GM19193 (cell line): ENCODE measurements around the gene EPN1.

Source experiments
- POLR2A ChIP-seq: IDR thresholded peaks from 4 replicates; pipeline ENCODE4 v1.6.1; 2011; ENCODE audit not compliant: insufficient read depth, insufficient read length; ENCODE audit errors: extremely low read depth

The EPN1 gene

DNA sequence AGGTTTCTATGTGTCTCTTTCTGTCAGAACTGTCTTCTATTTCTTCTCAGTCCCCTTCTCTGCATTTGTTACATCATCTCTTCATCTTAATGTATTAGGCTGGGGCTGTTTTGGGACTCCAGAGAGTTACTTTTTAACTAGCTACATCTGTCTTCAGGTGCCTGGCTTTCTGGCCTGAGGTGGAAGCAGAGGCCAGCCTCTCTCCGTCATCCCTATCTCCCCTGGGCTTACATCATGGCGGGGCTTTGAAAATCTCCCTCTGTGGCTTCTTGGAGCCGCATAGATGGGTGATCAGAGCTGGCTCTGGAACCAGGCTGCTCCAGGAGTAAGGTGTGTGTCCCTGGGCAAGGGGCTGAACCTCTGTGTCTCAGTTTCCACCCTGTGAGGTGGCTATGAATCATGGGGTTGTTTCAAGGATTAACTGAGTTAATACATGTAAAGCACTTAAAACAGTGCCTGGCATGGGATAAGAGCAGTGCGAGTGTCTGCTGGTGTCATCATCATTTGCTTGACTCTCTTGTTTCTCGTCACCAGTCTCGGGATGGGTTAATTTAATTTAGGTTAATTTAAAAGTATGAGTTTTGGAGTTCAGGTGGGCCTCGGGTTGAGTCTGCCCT is 2.0 kb downstream of the EPN1 start:
- no peak for TF ChIP-seq POLR2A

DNA sequence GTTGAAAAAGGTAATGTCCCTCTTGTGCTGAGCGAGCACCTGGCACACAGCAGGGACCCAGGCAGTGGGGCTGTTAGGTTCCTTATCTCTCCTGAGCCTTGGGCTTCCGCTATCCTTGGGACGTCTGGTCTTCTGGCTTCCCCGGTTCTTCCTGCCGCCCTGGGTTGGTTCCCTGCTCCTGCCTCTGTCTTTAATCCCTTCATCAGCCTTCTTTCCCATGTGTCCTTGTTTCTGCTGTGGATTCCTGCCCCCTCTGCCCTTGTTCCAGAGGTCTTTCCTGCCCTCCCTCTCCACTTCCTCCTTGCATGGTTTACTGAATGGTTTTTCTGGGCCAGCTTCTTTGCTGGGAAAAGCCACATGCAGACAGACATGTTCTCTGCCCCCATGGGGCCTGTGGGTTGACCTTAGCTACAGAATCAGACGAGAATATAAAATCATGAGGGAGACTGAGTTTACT is 2.6 kb downstream of the EPN1 start:
- TF ChIP-seq POLR2A = no peak

DNA sequence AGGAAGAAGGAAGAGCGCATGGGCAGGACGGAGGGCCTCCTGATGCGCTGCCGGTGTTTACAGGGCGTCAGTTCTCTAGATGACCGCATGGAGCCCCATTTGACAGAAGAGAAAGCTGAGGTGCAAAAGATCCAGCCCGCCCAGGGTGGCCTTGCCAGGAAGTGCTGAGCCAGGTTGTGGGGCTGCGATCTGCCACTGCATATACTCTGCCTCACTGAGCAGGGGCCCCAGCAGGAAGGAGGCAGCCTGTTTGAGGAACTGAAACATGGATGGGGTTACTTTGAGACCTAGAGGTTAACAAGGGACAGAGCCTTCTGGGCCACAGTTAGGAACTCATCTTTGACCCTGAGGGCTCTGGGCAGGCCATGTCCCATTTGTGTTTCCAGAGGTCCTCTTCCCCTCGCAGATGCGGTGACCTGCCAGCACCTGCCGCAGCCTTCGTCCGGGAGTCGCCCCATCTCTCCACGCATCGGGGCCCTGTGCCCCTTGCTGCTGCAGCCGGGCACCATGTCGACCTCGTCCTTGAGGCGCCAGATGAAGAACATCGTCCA is 3.2 kb downstream of the EPN1 start:
- peak; percentile 54 for TF ChIP-seq POLR2A

DNA sequence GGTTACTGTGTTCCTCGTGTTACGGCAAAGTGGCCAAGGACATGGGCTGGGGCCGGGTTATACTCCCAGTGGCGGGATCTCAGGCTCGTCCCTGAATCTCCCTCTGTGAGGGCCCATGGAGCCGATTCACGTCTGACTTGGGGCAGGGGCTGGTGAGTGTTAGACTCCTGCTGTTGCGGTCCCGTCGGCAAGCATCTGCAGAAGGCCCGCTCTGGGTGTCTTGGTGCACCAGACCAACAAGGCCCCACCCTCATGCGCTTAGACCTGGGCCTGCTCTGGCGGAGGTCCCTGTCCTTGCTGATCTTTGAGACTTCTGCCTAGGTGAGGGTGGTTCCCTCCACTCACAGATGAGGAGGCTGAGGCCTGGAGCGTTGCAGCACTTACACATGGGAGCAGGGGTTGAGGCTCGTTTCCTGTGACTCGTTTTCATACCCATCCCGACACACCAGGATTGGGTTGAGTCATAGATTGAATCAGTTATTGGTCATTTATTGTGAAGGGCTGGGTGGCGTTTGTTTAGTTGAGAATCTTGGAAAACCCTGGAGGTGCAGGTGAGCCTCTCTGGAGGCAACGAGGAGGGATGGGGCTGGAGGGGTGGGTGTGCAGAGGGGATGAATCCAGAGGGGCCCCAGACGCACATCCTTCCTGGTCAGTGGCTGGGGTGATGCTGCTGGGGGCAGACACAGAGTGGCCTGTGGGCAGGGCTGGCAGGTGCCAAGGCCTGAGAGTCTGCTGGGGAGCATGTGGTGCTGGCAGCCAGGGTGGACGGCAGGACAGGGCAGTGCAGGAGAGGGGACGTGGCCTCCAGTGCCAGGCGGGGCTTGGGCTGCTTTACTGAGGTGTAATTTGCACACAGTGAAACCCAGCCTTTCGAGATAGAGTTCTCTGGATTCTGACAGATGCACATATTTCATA is 4.6 kb downstream of the EPN1 start:
- peak; percentile 6 for TF ChIP-seq POLR2A

DNA sequence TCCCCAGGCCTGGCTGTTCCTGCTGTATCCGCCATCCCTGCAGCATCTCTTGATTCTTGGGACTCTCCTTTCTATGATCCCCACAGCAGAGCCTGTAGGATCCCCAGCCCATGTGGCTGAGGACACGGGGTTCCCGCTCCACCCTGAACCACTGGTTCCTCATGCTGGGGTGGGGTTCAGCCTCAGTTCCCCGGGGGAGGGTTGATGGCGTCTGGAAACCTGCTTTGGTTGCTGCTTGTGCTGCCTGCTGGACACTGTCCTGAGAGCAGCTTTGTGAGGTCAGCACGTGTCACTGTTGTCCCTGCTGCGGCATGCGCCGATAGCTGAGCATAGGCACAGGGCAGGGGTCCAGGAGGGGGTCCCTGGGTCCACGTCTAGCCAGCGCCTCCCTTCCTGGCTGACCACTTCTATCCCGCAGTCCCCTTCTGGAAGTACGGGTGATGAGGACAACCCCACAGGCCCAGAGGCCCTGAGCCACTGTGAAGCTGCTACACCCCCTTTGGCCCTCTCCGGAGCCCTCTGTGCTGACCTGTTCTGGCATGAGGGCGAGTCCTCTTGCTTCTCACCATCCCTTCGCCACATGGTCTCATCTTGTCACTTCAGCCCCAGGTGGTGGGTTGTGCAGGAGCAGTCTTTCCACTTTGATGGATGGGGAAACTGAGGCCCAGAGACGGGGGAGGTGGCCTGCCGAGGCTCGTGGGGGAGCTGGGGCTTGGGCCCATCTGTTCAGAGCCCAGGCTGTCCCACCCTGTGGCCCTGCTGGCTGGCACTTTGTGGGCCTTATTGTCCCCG is 5.5 kb downstream of the EPN1 start:
- no peak for TF ChIP-seq POLR2A

DNA sequence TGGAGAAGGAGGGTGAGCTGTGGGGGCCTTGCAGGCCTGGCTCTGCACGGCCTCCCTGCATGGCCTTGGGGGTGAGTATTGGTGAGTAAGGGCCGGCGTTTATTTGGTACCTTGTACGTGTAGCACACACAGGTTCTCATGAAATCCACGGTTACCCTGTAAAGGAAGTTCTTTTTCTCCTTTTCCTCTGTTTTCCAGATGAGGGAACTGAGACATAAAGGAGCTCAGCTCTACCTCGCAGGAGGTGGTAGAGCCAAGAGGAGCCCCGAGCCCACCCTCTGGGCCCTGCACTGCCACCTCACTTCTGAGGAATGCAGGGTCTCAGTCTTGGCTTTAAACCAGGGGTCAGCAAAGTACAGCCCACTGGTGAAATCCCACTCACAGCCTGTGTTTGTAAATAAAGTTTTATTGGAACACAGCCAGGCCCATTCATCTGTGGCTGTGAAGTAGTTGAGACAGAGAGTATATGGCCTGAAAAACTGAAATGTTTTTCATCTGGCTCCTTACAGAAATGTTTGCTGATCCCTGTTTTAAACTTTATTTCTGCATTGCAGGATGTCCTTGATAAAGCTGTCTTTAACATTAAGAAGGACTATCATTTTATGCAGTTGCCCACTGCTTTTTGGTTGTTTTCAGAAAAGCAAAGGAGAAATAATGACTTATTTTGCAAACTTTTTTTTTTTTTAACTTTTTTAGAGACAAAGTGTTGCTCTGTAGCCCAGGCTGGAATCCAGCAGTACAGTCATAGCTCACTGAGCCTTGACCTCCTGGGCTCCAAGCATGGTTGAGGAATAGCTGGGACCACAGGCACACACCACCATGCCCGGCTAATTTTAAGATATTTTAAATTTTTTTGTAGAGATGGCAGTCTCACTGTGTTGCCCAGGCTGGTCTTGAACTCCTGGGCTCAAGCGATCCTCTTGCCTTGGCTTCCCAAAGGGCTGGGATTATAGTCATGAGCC is 6.4 kb downstream of the EPN1 start:
- no peak for TF ChIP-seq POLR2A

DNA sequence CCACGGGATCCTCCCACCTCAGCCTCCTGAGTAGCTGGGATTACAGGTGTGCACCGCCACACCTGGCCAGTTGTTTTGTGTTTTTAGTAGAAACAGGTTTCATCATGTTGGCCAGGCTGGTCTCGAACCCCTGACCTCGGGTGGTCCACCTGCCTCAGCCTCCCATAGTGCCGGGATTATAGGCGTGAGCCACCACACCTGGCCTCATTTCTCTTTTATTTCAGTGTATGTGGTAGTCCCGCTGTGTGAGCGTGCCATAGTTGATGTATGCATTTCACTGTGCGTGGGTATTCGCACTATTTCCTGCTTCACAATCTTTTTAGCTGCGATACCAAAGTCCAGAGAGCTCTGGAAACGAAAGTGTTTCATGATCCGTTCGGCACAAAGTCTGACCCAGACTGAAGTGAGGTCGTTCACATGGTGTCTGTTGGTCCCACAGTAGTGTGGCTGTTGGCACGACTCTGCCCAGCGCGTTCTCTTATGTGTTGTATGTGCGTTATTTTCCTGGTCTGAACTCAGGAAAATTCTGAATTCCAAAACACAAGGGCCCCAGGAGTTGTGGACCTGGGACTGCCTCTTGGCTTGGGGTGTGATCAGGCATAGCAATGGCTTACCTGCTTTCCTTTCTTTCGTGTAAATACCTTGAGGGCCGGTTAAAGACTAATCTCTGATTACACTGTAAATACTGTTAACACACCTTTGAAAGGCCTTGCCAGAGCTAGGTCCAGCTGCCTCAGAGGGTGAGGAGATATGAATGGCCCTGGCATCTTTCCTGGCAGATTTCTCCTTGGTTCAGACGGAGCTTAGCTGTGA is 8.6 kb downstream of the EPN1 start:
- TF ChIP-seq POLR2A = no peak

DNA sequence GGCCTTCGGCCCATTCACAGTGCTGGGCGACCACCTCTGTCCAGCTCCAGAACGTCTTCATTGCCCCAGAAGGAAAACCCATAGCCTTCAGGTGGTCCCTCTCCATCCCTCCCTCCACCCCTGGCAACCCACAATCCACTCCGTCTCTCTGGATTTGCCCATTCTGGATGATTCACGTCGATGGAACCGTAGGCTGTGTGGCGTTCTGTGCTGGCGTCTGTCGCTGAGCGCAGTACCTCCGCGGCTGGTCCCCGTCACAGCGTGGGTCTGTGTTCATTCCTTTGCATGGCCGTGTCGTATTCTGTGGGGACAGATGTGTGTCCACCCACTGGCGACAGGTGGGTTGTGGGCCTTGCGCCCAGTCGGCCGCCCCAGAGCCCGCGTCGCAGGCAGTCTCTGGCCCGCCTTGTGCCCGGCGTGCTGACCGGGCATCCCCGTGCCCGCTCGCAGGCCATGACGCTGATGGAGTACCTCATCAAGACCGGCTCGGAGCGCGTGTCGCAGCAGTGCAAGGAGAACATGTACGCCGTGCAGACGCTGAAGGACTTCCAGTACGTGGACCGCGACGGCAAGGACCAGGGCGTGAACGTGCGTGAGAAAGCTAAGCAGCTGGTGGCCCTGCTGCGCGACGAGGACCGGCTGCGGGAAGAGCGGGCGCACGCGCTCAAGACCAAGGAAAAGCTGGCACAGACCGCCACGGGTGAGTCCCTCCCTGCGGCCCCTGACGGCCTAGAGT is 10.1 kb downstream of the EPN1 start:
- no peak for TF ChIP-seq POLR2A

DNA sequence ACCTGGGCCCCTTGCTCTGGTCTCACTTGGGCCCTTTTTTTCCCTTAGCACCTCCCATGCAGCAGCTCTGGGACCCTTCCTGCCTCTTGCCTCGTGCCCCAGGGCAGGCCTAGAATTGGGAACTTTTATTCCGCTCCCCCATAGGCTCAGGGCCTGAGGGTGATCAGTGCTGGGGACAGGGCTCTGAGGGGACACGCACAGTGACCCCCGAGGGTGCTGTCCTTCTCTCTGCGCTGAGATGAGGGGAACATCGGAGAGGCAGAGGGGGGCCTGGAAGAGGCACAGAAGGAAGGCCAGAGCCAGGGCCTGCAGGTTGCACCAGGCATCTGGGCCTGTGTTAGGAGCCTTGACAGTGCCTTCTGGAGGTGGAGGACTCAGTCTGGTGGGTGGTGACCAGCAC is 10.8 kb downstream of the EPN1 start:
- no peak for TF ChIP-seq POLR2A

DNA sequence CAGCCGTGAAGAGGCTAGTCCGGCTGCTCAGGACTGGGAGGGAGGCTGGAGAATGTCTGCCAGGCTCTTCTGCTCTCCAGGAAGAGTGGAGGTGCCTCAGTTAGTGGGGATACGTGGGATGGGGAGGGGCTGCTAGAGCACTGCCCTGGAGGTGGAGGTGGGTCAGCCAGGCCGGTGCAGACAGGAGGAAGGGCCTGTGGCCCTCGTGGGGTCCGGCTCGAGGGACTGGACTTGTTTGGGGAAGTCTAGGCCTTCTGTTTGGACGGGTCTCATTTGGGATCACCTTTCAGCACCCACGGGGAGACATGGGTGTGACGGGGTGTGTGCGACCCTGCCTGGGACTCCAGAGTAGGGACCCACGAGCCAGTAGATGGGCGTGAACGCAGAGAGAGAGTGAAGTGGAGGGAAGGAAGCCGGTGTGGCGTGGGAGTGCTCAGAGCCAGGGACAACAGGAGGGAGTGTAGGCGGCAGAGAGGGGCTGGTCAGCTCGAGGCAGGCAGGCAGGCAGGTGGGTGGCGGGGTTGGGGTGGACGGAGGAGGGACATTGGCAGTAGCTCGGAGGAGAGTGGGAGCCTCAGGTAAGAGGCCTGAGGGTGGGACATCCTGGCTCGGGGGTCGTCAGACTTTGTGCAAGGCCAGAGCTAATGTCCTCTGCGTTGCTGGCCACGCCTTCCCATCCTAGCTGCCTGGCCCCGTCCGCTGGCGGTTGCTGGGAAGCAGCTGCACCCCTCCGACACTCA is 11.5 kb downstream of the EPN1 start:
- no peak for TF ChIP-seq POLR2A

DNA sequence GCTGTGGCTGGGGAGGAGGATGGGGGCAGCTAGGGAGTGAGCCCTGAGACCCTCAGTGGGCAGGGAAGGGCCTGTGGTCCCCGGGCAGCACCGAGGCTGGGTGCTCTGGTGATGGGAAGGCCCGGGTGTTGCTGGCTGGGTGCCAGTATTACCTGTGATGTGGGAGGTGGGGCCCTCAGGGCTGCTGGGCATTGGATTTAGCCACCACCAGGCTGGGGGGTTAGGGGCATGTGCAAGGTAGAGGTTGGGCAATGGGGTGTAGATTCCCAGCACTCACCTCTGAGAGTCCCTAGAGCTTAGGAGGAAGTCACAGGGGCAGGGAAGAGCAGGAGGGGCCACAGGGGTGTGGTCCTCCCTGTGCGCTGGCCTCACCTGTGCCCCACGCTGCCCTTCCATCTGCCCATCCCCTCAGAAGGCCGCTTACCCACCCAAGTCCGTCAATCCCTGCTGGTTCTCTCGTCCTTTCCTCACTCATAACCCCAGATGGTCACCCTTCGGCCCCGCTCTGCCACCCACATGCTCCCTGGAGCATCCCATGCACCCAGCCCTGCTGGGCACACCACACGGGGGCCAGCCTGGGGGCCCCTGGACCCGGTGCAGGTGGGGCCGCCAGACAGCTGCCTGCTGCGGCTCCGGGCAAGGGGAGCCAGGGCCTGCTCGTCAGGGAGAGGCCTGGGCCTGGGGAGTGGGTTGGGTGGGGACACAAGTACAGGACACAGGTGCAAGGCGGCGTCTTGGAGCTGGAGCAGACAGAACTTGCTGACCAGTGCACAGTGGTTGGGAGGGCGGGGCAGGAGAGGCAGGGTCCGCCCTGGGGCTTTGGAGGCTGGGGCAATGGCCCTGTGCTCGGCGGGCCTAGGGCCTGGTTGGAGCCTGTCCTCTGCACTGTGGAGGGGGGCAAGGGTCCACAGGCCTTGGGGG is 12.5 kb downstream of the EPN1 start:
- TF ChIP-seq POLR2A = no peak
